ENCODE measurements around the gene NRP1. TPM values are rescaled to one million over a fixed set of nuclear protein-coding genes. Genes with fewer than 3 reads are reported as not detected.

NRP1 gene
- total and polyA plus RNA-seq, 2 donors (not counting 3 experiments of a cell fraction or from before 2014, with no cell fraction given) = 122 to 306 TPM

GRCh38 chr10:33199731-33200232, 134.7 kb downstream of the NRP1 start:
- Histone ChIP-seq H3K9ac (replicated peaks; ENCODE audit: extremely low read depth, insufficient read depth, low read length) (no peak overlapping the region), H3K9me3 (replicated peaks; ENCODE audit: control insufficient read depth, insufficient read depth, low read length) (no peaks in the 10 kb centered on the region), H3K27ac (ENCODE audit: insufficient read depth, low read depth, low read length) (no peak overlapping the region), H3K79me2 (ENCODE audit: control insufficient read depth, insufficient read depth, low read length) (peaks cover 3% of the 10 kb centered on the region), H3K4me2 (ENCODE audit: insufficient read depth, low read length) (no peak overlapping the region), H3K36me3 (ENCODE audit: control insufficient read depth in 2 of 2, extremely low read depth in 1 of 2, insufficient read depth in 2 of 2, low read length in 2 of 2) (peaks cover 17 to 48% of the 10 kb centered on the region in 2 experiments), H3K4me3 (replicated peaks in 1 of 3; ENCODE audit: insufficient read depth in 1 of 3, low read depth in 1 of 3, low read length in 3 of 3) (no peak overlapping the region), H3K4me1 (ENCODE audit: control insufficient read depth, extremely low read depth, insufficient read depth, low read length) (peaks cover 49% of the 10 kb centered on the region), H3K9me1 (replicated peaks; ENCODE audit: control insufficient read depth, extremely low read depth, insufficient read depth, low read length) (no peaks in the 10 kb centered on the region), H4K20me1 (replicated peaks; ENCODE audit: control insufficient read depth, extremely low read depth, insufficient read depth, low read length) (no peaks in the 10 kb centered on the region), H3K27me3 (ENCODE audit: control insufficient read depth in 2 of 2, insufficient read depth in 2 of 2, low read length in 2 of 2) (no peaks in the 10 kb centered on the region), H2AFZ (ENCODE audit: low read depth, low read length) (no peak overlapping the region)
- no peak for FAIRE-seq
- no peak for TF ChIP-seq MAX (IDR thresholded peaks at IDR 0.05; ENCODE audit: insufficient read depth, insufficient read length)
- TF ChIP-seq EZH2 (IDR thresholded peaks at IDR 0.05; ENCODE audit: borderline replicate concordance, low read depth, low read length, severe bottlenecking) = no peak
- TF ChIP-seq CTCF (IDR thresholded peaks at IDR 0.05; ENCODE audit: extremely low read depth in 1 of 2, insufficient read depth in 1 of 2, low read depth in 1 of 2, low read length in 2 of 2) = no peak
- TF ChIP-seq POLR2A (IDR thresholded peaks at IDR 0.05; ENCODE audit: low read depth, low read length) = no peak
- TF ChIP-seq POLR2AphosphoS5 (IDR thresholded peaks at IDR 0.05; ENCODE audit: insufficient read depth, low read depth, low read length) = no peak
- no peak for TF ChIP-seq JUN (IDR thresholded peaks at IDR 0.05; ENCODE audit: borderline replicate concordance, insufficient read depth, insufficient read length, low read depth)
- TF ChIP-seq GATA2 (IDR thresholded peaks at IDR 0.05; ENCODE audit: insufficient read depth, insufficient read length, low read depth, low read length) = no peak
- TF ChIP-seq MYC (IDR thresholded peaks at IDR 0.05; ENCODE audit: low read depth, low read length) = no peak
- TF ChIP-seq FOS (IDR thresholded peaks at IDR 0.05; ENCODE audit: borderline replicate concordance, insufficient read depth, low read length) = no peak
- DNase-seq (ENCODE audit: low read depth, low spot score) = no peak
- no TSS peak for BruUV-seq (replicated peaks)
- dilution Hi-C loops (cut with MboI; ENCODE audit: extremely low pct_ligation_motif_present, low sequenced_read_pairs) (no loop called here), intact Hi-C loops (cut with micrococcal nuclease) (loop anchor here (10.0 kb wide), 2 partner anchors 405 to 1325 kb away; no protein-coding TSS in a partner anchor)
- ChIA-PET CTCF (no interaction called here), POLR2A (no interaction called here)

Measured in endothelial cell of umbilical vein (primary cell).